ENCODE results near the gene PHACTR4. TPM values are rescaled to one million over a fixed set of nuclear protein-coding genes. Genes with fewer than 3 reads are reported as not detected.
"Not testable (repeated sequence)": the region's sequence is repeated elsewhere in the genome, so short reads cannot be mapped to it uniquely, and the experiment has no call there.

Gene PHACTR4
- total RNA-seq, 3 donors from 2014 or later = 47.6 to 62.3 (median 54.8) TPM

GRCh38 chr1:28538286-28538685 lies 168.7 kb downstream of the PHACTR4 start:
- H3K4me1 ChIP-seq (ENCODE audit: low read depth) = no peaks in the 10 kb centered on the region
- DNase-seq (no peak), ATAC-seq (peak; percentile 39)
- no peak for TF ChIP-seq CTCF (IDR thresholded peaks at IDR 0.05)
- no peaks in the 10 kb centered on the region for H3K9me3 ChIP-seq
- H3K36me3 ChIP-seq (ENCODE audit: low read depth) = no peaks in the 10 kb centered on the region
- H3K4me3 ChIP-seq = no peak overlapping the region
- intact Hi-C loops (cut with DNase I, micrococcal nuclease) = no loop called here

GRCh38 chr1:28540651-28541050 lies 171.1 kb downstream of the PHACTR4 start:
- peak in 1 of 3 donors; percentile 42 for DNase-seq

GRCh38 chr1:28541414-28542015 lies 172.0 kb downstream of the PHACTR4 start:
- ATAC-seq; intact Hi-C loops (cut with DNase I, micrococcal nuclease); H3K4me1 ChIP-seq (ENCODE audit: low read depth): not testable (repeated sequence)

More at GRCh38 chr1:28540651-28541050, 171.1 kb downstream of the PHACTR4 start:
- intact Hi-C loops (cut with DNase I, micrococcal nuclease) = no loop called here
- TF ChIP-seq CTCF (IDR thresholded peaks at IDR 0.05) = no peak
- Histone ChIP-seq H3K36me3 (ENCODE audit: low read depth) (no peaks in the 10 kb centered on the region), H3K9me3 (no peaks in the 10 kb centered on the region), H3K4me3 (no peak overlapping the region), H3K4me1 (ENCODE audit: low read depth) (no peaks in the 10 kb centered on the region)
- peak; percentile 63 for ATAC-seq

GRCh38 chr1:28545246-28545628 lies 175.7 kb downstream of the PHACTR4 start:
- DNase-seq (no peak), ATAC-seq (no peak)
- intact Hi-C loops (cut with DNase I, micrococcal nuclease) = no loop called here
- no peaks in the 10 kb centered on the region for H3K4me1 ChIP-seq (ENCODE audit: low read depth)
- no peak for TF ChIP-seq CTCF (IDR thresholded peaks at IDR 0.05)
- H3K4me3 ChIP-seq = no peak overlapping the region
- H3K9me3 ChIP-seq = no peaks in the 10 kb centered on the region
- H3K36me3 ChIP-seq (ENCODE audit: low read depth) = no peaks in the 10 kb centered on the region

More at GRCh38 chr1:28541414-28542015, 172.0 kb downstream of the PHACTR4 start:
- not testable (repeated sequence) for H3K4me3 ChIP-seq; H3K9me3 ChIP-seq; DNase-seq; H3K36me3 ChIP-seq (ENCODE audit: low read depth)

GRCh38 chr1:28548318-28548717 lies 178.8 kb downstream of the PHACTR4 start:
- Histone ChIP-seq H3K4me1 (ENCODE audit: low read depth) (peaks cover 10% of the 10 kb centered on the region), H3K9me3 (no peaks in the 10 kb centered on the region), H3K4me3 (no peak overlapping the region), H3K36me3 (ENCODE audit: low read depth) (no peaks in the 10 kb centered on the region)
- DNase-seq (no peak), ATAC-seq (no peak)
- intact Hi-C loops (cut with DNase I, micrococcal nuclease) = no loop called here
- no peak for TF ChIP-seq CTCF (IDR thresholded peaks at IDR 0.05)

Other genes starting within 250 kb of the PHACTR4 start
- 1 to 10 TPM; 2.4 to 4.8 (median 4.0) TPM for gene PTAFR, start 193.1 kb upstream of the PHACTR4 start, total RNA-seq
- 10 to 100 TPM; 41.6 to 76.7 (median 56.7) TPM for gene DNAJC8, start 136.7 kb upstream of the PHACTR4 start, total RNA-seq
- gene ATP5IF1, start 133.6 kb upstream of the PHACTR4 start, total RNA-seq = 100 to 1,000 TPM; 130 to 266 (median 235) TPM
- 10 to 100 TPM; 20.4 to 32.3 (median 27.6) TPM for gene SESN2, start 110.2 kb upstream of the PHACTR4 start, total RNA-seq
- gene MED18, start 40.7 kb upstream of the PHACTR4 start, total RNA-seq = 10 to 100 TPM; 20.8 to 33.0 (median 23.7) TPM
- 10 to 100 TPM; 23.0 to 34.3 (median 25.3) TPM for gene RCC1, start 136.3 kb downstream of the PHACTR4 start, total RNA-seq
- 10 to 100 TPM; 13.1 to 20.9 (median 16.0) TPM for gene TRNAU1AP, start 183.3 kb downstream of the PHACTR4 start, total RNA-seq
- gene RAB42, start 222.5 kb downstream of the PHACTR4 start, total RNA-seq = 1 to 10 TPM; 3.5 to 5.9 (median 3.8) TPM